Measurements from ENCODE around the gene CHMP2A. TPM values are rescaled to one million over a fixed set of nuclear protein-coding genes. Genes with fewer than 3 reads are reported as not detected.
A peak's percentile ranks its signal among the peaks of the same experiment; 100 is the strongest.

Gene CHMP2A
- total and polyA plus RNA-seq, 2 of the 8 experiments (the other 6 are each of a cell fraction or from before 2014, with no cell fraction given): 70.0 to 132 TPM

- TF ChIP-seq POU5F1 (IDR thresholded peaks at IDR 0.05; ENCODE audit: low read depth, low read length) (no peak), RNF2 (IDR thresholded peaks at IDR 0.05; ENCODE audit: borderline replicate concordance, low read depth, low read length, missing control alignments, poor library complexity, severe bottlenecking) (no peak), SRF (IDR thresholded peaks at IDR 0.05; ENCODE audit: low read depth, low read length) (no peak), ASH2L (IDR thresholded peaks at IDR 0.05; ENCODE audit: low read length) (peak; percentile 48), RXRA (IDR thresholded peaks at IDR 0.05; ENCODE audit: insufficient read depth, low read depth, low read length) (no peak), TAF1 (IDR thresholded peaks at IDR 0.05; ENCODE audit: low read depth, low read length) (no peak), POLR2AphosphoS5 (IDR thresholded peaks at IDR 0.05; ENCODE audit: low read depth, low read length) (peak; percentile 43; the same call in 1 of the 2 replicates), EGR1 (IDR thresholded peaks at IDR 0.05; ENCODE audit: borderline replicate concordance, low read depth, low read length) (no peak), E2F6 (IDR thresholded peaks at IDR 0.05) (no peak), SIRT6 (IDR thresholded peaks at IDR 0.05; ENCODE audit: low read length) (no peak), JUN (IDR thresholded peaks at IDR 0.05; ENCODE audit: low read depth, low read length) (no peak), NANOG (IDR thresholded peaks at IDR 0.05; ENCODE audit: insufficient read depth, low read depth, low read length, poor library complexity, severe bottlenecking) (no peak), EP300 (IDR thresholded peaks at IDR 0.05; ENCODE audit: borderline replicate concordance in 1 of 2, low read depth in 2 of 2, low read length in 2 of 2) (no peak), RAD21 (IDR thresholded peaks at IDR 0.05 in 1 of 2, conservative IDR thresholded peaks at IDR 0.05 in 1 of 2; ENCODE audit: low read depth in 2 of 2, low read length in 2 of 2) (no peak), KDM5A (IDR thresholded peaks at IDR 0.05; ENCODE audit: low read length) (no peak), POLR2A (IDR thresholded peaks at IDR 0.05; ENCODE audit: control extremely low read depth in 1 of 2, low read depth in 2 of 2, low read length in 2 of 2) (peak in 1 of 2 experiments; percentile 29; a peak in 2 of 3 replicates), PHF8 (conservative IDR thresholded peaks at IDR 0.05; ENCODE audit: low read depth, low read length) (0 out of 2 replicates have a peak, but pooled peaks have one; percentile 4), FOSL1 (IDR thresholded peaks at IDR 0.05; ENCODE audit: insufficient read depth, low read depth, low read length) (no peak), SP4 (IDR thresholded peaks at IDR 0.05; ENCODE audit: low read length) (no peak)
- TF ChIP-seq, protein P1, sequence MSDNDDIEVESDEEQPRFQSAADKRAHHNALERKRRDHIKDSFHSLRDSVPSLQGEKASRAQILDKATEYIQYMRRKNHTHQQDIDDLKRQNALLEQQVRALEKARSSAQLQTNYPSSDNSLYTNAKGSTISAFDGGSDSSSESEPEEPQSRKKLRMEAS (IDR thresholded peaks at IDR 0.05): no peak
Measured at GRCh38 chr19:58545286-58546018, 9.5 kb downstream of the CHMP2A start (continued).

All from H1 (cell line).